HEK293T (cell line): ENCODE results near the gene KCNH1.

Experiments used
- ARNT ChIP-seq: fragments of 450-650 bp; IDR thresholded peaks from 2 replicates; pipeline ENCODE4 v1.6.1; 2017; ENCODE audit warnings: mild to moderate bottlenecking
- FOXA1 ChIP-seq: fragments of 450-650 bp; IDR thresholded peaks from 2 replicates; pipeline ENCODE4 v1.6.1; 2016; ENCODE audit warnings: mild to moderate bottlenecking
- FOXK2 ChIP-seq: fragments of 450-650 bp; IDR thresholded peaks from 2 replicates; pipeline ENCODE4 v1.6.1; 2016; ENCODE audit warnings: mild to moderate bottlenecking
- HDGF ChIP-seq: fragments of 450-650 bp; IDR thresholded peaks from 2 replicates; pipeline ENCODE4 v1.6.1; 2017; ENCODE audit warnings: antibody characterized with exemption, borderline replicate concordance
- LEF1 ChIP-seq: fragments of 450-650 bp; IDR thresholded peaks from 2 replicates; pipeline ENCODE4 v1.6.1; 2017; ENCODE audit warnings: mild to moderate bottlenecking, borderline replicate concordance
- NFRKB ChIP-seq: fragments of 450-650 bp; IDR thresholded peaks from 2 replicates; pipeline ENCODE4 v1.6.1; 2016; ENCODE audit warnings: mild to moderate bottlenecking, moderate library complexity
- SP1 ChIP-seq: fragments of 450-650 bp; IDR thresholded peaks from 2 replicates; pipeline ENCODE4 v1.6.1; 2017
- TARDBP ChIP-seq: fragments of 450-650 bp; IDR thresholded peaks from 2 replicates; pipeline ENCODE4 v1.6.1; 2016

DNA sequence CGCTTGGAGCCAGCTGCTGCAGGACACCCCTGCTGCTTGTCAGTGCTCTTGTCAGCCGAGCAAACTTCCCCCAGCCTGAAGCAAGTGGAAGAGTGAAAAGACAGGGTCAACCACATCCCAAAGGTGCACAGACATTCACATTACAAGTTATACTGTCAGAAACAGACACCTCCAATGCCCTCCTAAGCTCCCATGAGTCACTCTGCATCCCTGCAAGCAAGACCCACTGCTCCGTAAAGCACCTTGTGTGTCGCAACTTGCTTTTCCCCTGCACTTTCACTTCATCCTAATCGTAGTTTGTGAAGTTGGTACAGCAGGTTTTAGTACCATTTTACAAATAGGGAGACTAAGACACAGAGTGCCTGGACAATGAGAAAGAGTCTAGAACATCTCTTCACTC, 51.1 kb downstream of the KCNH1 start:
- no peak for TF ChIP-seq NFRKB
- TF ChIP-seq LEF1 = no peak
- no peak for TF ChIP-seq TARDBP
- TF ChIP-seq SP1 = no peak
- no peak for TF ChIP-seq FOXA1
- no peak for TF ChIP-seq ARNT
- no peak for TF ChIP-seq HDGF
- TF ChIP-seq FOXK2 = no peak
